Measurements from ENCODE around the gene ARHGAP10.
A peak's percentile ranks its signal among the peaks of the same experiment; 100 is the strongest.

The ARHGAP10 gene

DNA sequence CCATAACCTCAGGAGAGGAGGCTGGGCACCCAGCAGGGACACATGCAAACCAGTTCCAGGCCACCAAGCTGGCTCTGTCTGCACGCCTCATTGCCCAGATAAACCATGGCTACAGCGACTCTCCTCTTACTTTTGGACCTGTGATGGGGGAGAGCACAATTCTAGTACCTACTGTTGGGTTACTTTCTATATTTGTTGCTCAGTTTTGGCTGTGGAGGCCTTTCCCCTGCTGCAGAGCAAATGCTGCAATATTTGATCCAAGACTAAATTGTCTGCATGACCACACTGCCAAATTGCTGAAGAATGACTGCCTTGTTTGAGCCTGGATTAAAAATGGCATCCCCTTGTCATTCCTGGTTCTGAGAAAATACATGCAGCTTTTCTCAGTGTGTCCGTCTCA lies 253.5 kb downstream of the ARHGAP10 start:
- Mint-ChIP-seq H3K4me1 (peaks cover 48% of the 10 kb centered on the region), H3K27me3 (ENCODE audit: low read depth, poor library complexity) (no peaks in the 10 kb centered on the region), H3K4me3 (no peak overlapping the region), H3K9me3 (peaks cover 7% of the 10 kb centered on the region), H3K36me3 (ENCODE audit: low read depth) (peaks cover 32% of the 10 kb centered on the region), H3K27ac (no peak overlapping the region)
- DNase-seq = no peak
- TF ChIP-seq, protein P1, sequence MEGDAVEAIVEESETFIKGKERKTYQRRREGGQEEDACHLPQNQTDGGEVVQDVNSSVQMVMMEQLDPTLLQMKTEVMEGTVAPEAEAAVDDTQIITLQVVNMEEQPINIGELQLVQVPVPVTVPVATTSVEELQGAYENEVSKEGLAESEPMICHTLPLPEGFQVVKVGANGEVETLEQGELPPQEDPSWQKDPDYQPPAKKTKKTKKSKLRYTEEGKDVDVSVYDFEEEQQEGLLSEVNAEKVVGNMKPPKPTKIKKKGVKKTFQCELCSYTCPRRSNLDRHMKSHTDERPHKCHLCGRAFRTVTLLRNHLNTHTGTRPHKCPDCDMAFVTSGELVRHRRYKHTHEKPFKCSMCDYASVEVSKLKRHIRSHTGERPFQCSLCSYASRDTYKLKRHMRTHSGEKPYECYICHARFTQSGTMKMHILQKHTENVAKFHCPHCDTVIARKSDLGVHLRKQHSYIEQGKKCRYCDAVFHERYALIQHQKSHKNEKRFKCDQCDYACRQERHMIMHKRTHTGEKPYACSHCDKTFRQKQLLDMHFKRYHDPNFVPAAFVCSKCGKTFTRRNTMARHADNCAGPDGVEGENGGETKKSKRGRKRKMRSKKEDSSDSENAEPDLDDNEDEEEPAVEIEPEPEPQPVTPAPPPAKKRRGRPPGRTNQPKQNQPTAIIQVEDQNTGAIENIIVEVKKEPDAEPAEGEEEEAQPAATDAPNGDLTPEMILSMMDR (IDR thresholded peaks at IDR 0.05) = no peak

DNA sequence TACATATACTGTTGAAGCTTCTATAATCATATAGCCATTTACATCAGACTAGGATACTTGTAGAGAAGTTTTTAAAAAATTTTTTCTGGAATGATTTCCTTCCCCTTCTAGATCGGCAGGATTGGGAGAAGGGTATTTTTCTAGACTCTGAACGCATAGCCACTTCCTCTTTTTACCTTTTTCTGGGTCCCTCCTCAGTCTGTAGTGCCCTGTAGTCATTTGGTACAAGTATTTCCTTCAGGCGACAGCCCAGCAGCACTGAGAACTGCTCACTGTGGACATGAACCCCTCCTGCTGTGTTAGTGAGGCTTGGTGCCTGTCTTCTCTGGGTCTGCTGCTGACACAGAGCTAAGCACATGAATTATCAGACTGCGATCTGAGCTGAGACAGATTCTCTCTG lies 255.4 kb downstream of the ARHGAP10 start:
- H3K9me3 Mint-ChIP-seq = peaks cover 7% of the 10 kb centered on the region

DNA sequence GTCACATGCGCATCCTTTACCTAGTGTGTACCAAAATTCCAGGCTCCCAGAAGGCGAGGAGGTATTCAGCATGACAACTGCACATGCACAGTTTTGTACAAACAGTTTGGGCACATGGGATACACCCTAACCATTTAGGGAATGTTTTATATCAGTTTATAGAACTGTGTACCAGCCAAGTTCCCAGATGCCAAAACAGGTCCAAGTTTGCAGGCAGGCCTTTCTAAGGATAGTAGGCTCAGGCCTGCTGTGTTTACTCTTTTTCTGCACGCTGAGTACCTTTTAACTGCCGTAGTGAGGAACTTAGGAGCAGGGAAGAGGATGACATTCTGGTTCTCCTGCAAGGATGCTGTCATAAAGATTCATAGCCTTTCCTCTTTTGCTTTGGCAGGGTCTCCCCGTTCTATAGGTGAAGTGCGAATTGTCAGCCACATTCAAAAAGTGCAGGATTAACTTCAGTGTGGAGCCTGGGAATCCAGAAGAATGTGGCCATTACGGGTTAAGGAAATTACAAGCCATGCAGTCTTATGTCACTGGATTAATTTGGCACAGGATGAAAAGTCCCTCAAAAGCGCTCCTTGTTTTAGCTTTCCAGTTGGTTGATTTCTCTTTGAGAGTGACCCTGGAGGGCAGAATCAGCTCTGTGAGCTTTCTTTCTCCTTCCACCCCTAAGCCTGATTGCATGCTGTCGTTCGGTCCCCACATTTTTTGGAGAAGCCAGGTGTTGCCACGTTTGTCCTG lies 259.8 kb downstream of the ARHGAP10 start:
- Mint-ChIP-seq H3K4me3 (no peak overlapping the region), H3K36me3 (ENCODE audit: low read depth) (peaks cover 20% of the 10 kb centered on the region), H3K27ac (peak overlapping the region; percentile 89), H3K4me1 (peaks cover 37% of the 10 kb centered on the region), H3K27me3 (ENCODE audit: low read depth, poor library complexity) (no peaks in the 10 kb centered on the region), H3K9me3 (no peaks in the 10 kb centered on the region)
- TF ChIP-seq, protein P1 (IDR thresholded peaks at IDR 0.05) = no peak
- DNase-seq = no peak

More for the DNA sequence above, 255.4 kb downstream of the ARHGAP10 start:
- H3K27me3 Mint-ChIP-seq (ENCODE audit: low read depth, poor library complexity) = no peaks in the 10 kb centered on the region
- peak overlapping the region; percentile 87 for H3K27ac Mint-ChIP-seq
- TF ChIP-seq, protein P1 (IDR thresholded peaks at IDR 0.05) = no peak
- no peak overlapping the region for H3K4me3 Mint-ChIP-seq
- peaks cover 66% of the 10 kb centered on the region for H3K4me1 Mint-ChIP-seq
- peaks cover 30% of the 10 kb centered on the region for H3K36me3 Mint-ChIP-seq (ENCODE audit: low read depth)
- DNase-seq = no peak

DNA sequence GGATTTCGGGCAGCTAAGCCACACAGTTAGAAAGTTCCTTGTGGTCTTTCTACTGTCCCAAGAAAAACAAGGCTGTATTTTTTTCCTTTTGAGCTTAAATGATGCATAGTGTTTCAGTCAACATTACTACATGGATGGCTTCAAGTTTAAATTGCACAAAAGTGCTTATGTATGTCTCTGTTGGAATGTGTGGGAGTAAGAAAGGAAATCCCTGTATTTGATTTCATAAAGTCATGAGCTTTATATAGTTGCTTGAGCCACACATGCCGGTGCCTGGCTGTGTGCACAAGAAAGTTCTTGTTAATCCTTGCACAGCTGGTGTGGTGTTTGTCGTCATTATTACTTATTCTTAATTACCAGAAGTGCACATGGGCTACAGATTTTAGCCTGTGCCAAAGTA lies 262.2 kb downstream of the ARHGAP10 start:
- Mint-ChIP-seq H3K4me1 (peaks cover 20% of the 10 kb centered on the region), H3K36me3 (ENCODE audit: low read depth) (peaks cover 28% of the 10 kb centered on the region), H3K27me3 (ENCODE audit: low read depth, poor library complexity) (no peaks in the 10 kb centered on the region), H3K4me3 (no peak overlapping the region), H3K27ac (no peak overlapping the region), H3K9me3 (peaks cover 6% of the 10 kb centered on the region)
- TF ChIP-seq, protein P1 (IDR thresholded peaks at IDR 0.05) = no peak
- DNase-seq = no peak

DNA sequence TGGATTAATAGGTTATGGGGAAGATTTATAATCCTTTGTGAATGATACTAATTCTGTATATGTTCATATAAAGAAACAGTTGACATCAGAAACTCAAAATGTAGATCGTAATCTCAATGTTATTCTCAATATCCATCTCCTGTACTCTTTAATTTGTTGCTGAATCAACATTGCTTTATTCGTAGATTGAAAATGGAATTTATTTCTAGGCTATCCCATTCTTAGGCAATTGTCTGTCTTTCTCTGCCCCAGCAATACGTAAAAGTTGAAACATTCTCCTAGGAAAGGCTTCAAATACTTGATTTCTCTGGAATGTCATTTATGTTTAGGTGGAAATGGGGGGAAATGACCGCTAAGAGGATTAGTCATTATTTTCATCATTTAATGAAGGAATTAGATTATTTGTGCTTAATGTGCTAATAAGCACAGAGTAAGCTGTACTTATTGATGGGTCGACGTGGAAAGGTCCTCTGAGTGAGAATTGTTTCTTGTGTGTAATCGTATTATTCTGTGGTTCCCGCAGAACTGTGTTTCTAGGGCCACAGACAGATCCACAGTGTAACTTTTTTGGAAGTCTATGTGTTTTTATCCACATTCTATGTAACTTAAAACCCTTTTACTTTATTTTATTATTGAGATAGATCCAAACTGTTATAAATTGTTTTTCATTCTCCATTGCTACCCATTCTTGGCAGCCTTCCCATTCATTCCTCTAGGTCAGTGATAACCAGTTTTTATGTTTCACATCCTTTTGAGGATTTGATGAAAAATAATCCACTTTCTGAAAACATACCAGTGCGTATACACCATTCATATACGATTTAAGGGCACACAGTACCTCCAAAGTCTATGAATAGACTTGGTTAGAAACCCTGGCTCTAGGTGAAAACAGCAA lies 262.9 kb downstream of the ARHGAP10 start:
- H3K4me3 Mint-ChIP-seq = no peak overlapping the region
- peaks cover 12% of the 10 kb centered on the region for H3K9me3 Mint-ChIP-seq
- peaks cover 20% of the 10 kb centered on the region for H3K4me1 Mint-ChIP-seq
- no peak overlapping the region for H3K27ac Mint-ChIP-seq
- TF ChIP-seq, protein P1 (IDR thresholded peaks at IDR 0.05) = no peak
- no peak for DNase-seq
- H3K36me3 Mint-ChIP-seq (ENCODE audit: low read depth) = peaks cover 33% of the 10 kb centered on the region
- peaks cover 2% of the 10 kb centered on the region for H3K27me3 Mint-ChIP-seq (ENCODE audit: low read depth, poor library complexity)

Data from nephron progenitor cell (in vitro differentiated cells).